Ovary (tissue), 3 donors: ENCODE results near the gene BORCS5.

Experiments
- CTCF ChIP-seq, 3 donors: fragments of 450-650 bp in 2 of 3; fragments of 200-600 bp in 1 of 3; IDR thresholded peaks; one replicate each; pipeline versions ENCODE4 v1.5.1 to v1.8.0; 2016 to 2022; ENCODE audit warnings: antibody characterized with exemption in 3 of 3, mild to moderate bottlenecking in 1 of 3
- EP300 ChIP-seq: sonication (generic); formaldehyde crosslinking; IDR thresholded peaks from one replicate; pipeline ENCODE4 v1.6.1; 2017; ENCODE audit warnings: antibody characterized with exemption
- POLR2A ChIP-seq: fragments of 450-650 bp; IDR thresholded peaks from one replicate; pipeline ENCODE4 v1.6.1; 2017; ENCODE audit warnings: antibody characterized with exemption, mild to moderate bottlenecking, moderate library complexity
- donor health status: DM: no; HTN: no; CAD: no.

DNA sequence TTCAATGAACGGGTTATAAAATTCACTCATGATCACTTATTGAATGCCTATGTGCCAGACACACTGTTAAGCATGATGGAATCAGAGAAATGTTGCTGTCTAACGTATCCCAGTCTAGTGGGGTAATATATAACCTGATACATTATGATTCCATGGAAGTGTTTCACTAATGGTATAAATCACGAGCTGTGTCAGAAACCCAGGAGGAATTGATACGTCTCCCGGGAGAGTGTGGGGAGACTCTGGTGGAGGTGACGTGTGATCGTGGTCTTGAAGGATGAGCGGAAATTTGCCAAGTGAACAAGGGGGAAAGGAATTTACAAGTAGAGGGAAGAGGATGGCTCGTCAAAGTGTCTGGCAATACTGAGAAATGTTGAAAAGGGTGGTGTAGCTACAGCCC is 33.3 kb upstream of the BORCS5 start:
- TF ChIP-seq CTCF (IDR thresholded peaks at IDR 0.05): no peak
- no peak for TF ChIP-seq EP300
- TF ChIP-seq POLR2A: no peak
